ENCODE measurements around the gene GALNT14.

DNA sequence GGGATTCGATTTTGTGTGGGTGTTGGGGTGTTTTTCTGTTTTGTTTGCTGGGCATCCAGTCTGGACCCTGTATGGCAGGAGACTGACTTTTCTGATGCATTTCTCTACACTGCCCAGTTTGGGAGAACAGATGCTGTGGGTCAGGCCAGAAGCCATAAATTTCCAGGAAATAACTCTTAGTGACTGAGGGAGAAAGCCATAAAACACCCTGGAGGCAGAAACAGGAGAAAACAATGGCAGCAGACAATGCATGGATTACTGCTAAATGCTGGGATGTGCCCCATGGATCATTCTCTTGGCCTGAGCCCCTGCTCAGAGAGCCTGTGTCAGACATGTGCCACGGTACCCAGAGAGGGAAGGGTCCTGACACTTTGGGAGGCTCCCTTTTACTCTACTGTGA, 197.4 kb downstream of the GALNT14 start:
- TF ChIP-seq CTCF (IDR thresholded peaks at IDR 0.05), result no peak
- TF ChIP-seq POLR2A (IDR thresholded peaks at IDR 0.05), result no peak
- no peak for TF ChIP-seq POLR2AphosphoS5 (IDR thresholded peaks at IDR 0.05)
